ENCODE results near the gene RFX2.

The RFX2 gene

GRCh38 chr19:6103894-6104293 is 6.4 kb downstream of the RFX2 start:
- DNase-seq (ENCODE audit: low read depth in 2 of 2), result no peak

GRCh38 chr19:6103217-6103644 is 7.1 kb downstream of the RFX2 start:
- no peak for DNase-seq (ENCODE audit: low read depth in 2 of 2)

GRCh38 chr19:6101991-6102390 is 8.3 kb downstream of the RFX2 start:
- no peak for DNase-seq (ENCODE audit: low read depth in 2 of 2)

GRCh38 chr19:6101291-6101825 is 8.9 kb downstream of the RFX2 start:
- DNase-seq (ENCODE audit: low read depth in 2 of 2), result no peak

- DNase-seq (ENCODE audit: low read depth in 2 of 2), result no peak
These were observed 9.9 kb downstream of the RFX2 start for GRCh38 chr19:6100284-6100915.

- no peak for DNase-seq (ENCODE audit: low read depth in 2 of 2)
These were observed 10.7 kb downstream of the RFX2 start for GRCh38 chr19:6099599-6099998.

GRCh38 chr19:6099033-6099432 is 11.3 kb downstream of the RFX2 start:
- no peak for DNase-seq (ENCODE audit: low read depth in 2 of 2)

GRCh38 chr19:6098574-6098973 is 11.7 kb downstream of the RFX2 start:
- DNase-seq (ENCODE audit: low read depth in 2 of 2), result no peak

GRCh38 chr19:6097911-6098310 is 12.4 kb downstream of the RFX2 start:
- no peak for DNase-seq (ENCODE audit: low read depth in 2 of 2)

GRCh38 chr19:6095760-6096159 is 14.5 kb downstream of the RFX2 start:
- DNase-seq (ENCODE audit: low read depth in 2 of 2), result no peak

- DNase-seq (ENCODE audit: low read depth in 2 of 2), result no peak
These were observed 17.7 kb downstream of the RFX2 start for GRCh38 chr19:6092329-6093286.

GRCh38 chr19:6091771-6092291 is 18.5 kb downstream of the RFX2 start:
- DNase-seq (ENCODE audit: low read depth in 2 of 2), result no peak

- DNase-seq (ENCODE audit: low read depth in 2 of 2), result no peak
These were observed 19.7 kb downstream of the RFX2 start for GRCh38 chr19:6090634-6091033.

- DNase-seq (ENCODE audit: low read depth in 2 of 2), result no peak
These were observed 21.7 kb downstream of the RFX2 start for GRCh38 chr19:6088602-6089049.

- no peak for DNase-seq (ENCODE audit: low read depth in 2 of 2)
These were observed 23.2 kb downstream of the RFX2 start for GRCh38 chr19:6087074-6087571.

GRCh38 chr19:6086068-6086788 is 24.1 kb downstream of the RFX2 start:
- no peak for DNase-seq (ENCODE audit: low read depth in 2 of 2)

GRCh38 chr19:6084821-6085220 is 25.5 kb downstream of the RFX2 start:
- DNase-seq (ENCODE audit: low read depth in 2 of 2), result no peak

- no peak for DNase-seq (ENCODE audit: low read depth in 2 of 2)
These were observed 31.2 kb downstream of the RFX2 start for GRCh38 chr19:6079107-6079506.

- no peak for DNase-seq (ENCODE audit: low read depth in 2 of 2)
These were observed 32.2 kb downstream of the RFX2 start for GRCh38 chr19:6078068-6078467.

- DNase-seq (ENCODE audit: low read depth in 2 of 2), result no peak
These were observed 33.4 kb downstream of the RFX2 start for GRCh38 chr19:6076675-6077463.

GRCh38 chr19:6076291-6076665 is 34.0 kb downstream of the RFX2 start:
- DNase-seq (ENCODE audit: low read depth in 2 of 2), result no peak
